ENCODE results near the gene HTT. TPM values are rescaled to one million over a fixed set of nuclear protein-coding genes. Genes with fewer than 3 reads are reported as not detected.

HTT gene
- total RNA-seq, result 27.3 to 54.7 TPM (median 38.5 TPM) in 3 replicates
- long read RNA-seq, full-length matches to known transcripts, result 1 of 19 reads
- long read RNA-seq, partial matches to known transcripts, result 14 of 19 reads
- long read RNA-seq, other reads (novel, unspliced or antisense), result 4 of 19 reads

GRCh38 chr4:3074078-3074845 lies at the start of gene HTT, which contains the start of gene HTT-AS:
TSS of gene HTT (plus strand) at chr4:3074681. CDS start at chr4:3074826, 145 bp downstream.
TSS of gene HTT-AS (minus strand) at chr4:3074538.
- H3K27me3 Mint-ChIP-seq (ENCODE audit: low read depth), result no peaks in the 10 kb centered on the region
- DNase-seq (ENCODE audit: low spot score), result peak; percentile 97
- H3K4me3 Mint-ChIP-seq (ENCODE audit: unreplicated experiment), result peak within 1 kb of the TSS; percentile 94
- H3K36me3 Mint-ChIP-seq (ENCODE audit: low read depth), result no peaks in the 10 kb centered on the region
- H3K27ac Mint-ChIP-seq (ENCODE audit: unreplicated experiment), result peak within 1 kb of the TSS; percentile 98
- peaks cover 23% of the 10 kb centered on the region for H3K4me1 Mint-ChIP-seq (ENCODE audit: low read depth)
- H3K9me3 Mint-ChIP-seq (ENCODE audit: low read depth), result no peaks in the 10 kb centered on the region
- TF ChIP-seq CTCF (IDR thresholded peaks at IDR 0.05), result peak; percentile 16

GRCh38 chr4:3025881-3026280 lies 48.6 kb upstream of the HTT start:
- TF ChIP-seq CTCF (IDR thresholded peaks at IDR 0.05), result no peak
- Mint-ChIP-seq H3K4me1 (ENCODE audit: low read depth) (no peaks in the 10 kb centered on the region), H3K9me3 (ENCODE audit: low read depth) (peaks cover 4% of the 10 kb centered on the region), H3K36me3 (ENCODE audit: low read depth) (peaks cover 12% of the 10 kb centered on the region), H3K27ac (ENCODE audit: unreplicated experiment) (no peak overlapping the region), H3K4me3 (ENCODE audit: unreplicated experiment) (no peak overlapping the region), H3K27me3 (ENCODE audit: low read depth) (no peaks in the 10 kb centered on the region)
- no peak for DNase-seq (ENCODE audit: low spot score)

- Mint-ChIP-seq H3K9me3 (ENCODE audit: low read depth) (peaks cover 4% of the 10 kb centered on the region), H3K36me3 (ENCODE audit: low read depth) (peaks cover 12% of the 10 kb centered on the region), H3K4me1 (ENCODE audit: low read depth) (no peaks in the 10 kb centered on the region), H3K4me3 (ENCODE audit: unreplicated experiment) (no peak overlapping the region), H3K27ac (ENCODE audit: unreplicated experiment) (no peak overlapping the region), H3K27me3 (ENCODE audit: low read depth) (no peaks in the 10 kb centered on the region)
- TF ChIP-seq CTCF (IDR thresholded peaks at IDR 0.05), result no peak
- DNase-seq (ENCODE audit: low spot score), result no peak
These were observed 47.9 kb upstream of the HTT start for GRCh38 chr4:3026540-3026939.

- no peaks in the 10 kb centered on the region for H3K4me1 Mint-ChIP-seq (ENCODE audit: low read depth)
- no peak for TF ChIP-seq CTCF (IDR thresholded peaks at IDR 0.05)
- H3K4me3 Mint-ChIP-seq (ENCODE audit: unreplicated experiment), result no peak overlapping the region
- no peaks in the 10 kb centered on the region for H3K27me3 Mint-ChIP-seq (ENCODE audit: low read depth)
- DNase-seq (ENCODE audit: low spot score), result no peak
- no peak overlapping the region for H3K27ac Mint-ChIP-seq (ENCODE audit: unreplicated experiment)
- no peaks in the 10 kb centered on the region for H3K9me3 Mint-ChIP-seq (ENCODE audit: low read depth)
- H3K36me3 Mint-ChIP-seq (ENCODE audit: low read depth), result peaks cover 3% of the 10 kb centered on the region
These were observed 45.0 kb upstream of the HTT start for GRCh38 chr4:3029464-3029863.

GRCh38 chr4:3030566-3031356 lies 43.7 kb upstream of the HTT start:
- H3K4me3 Mint-ChIP-seq (ENCODE audit: unreplicated experiment), result no peak overlapping the region
- H3K9me3 Mint-ChIP-seq (ENCODE audit: low read depth), result no peaks in the 10 kb centered on the region
- no peaks in the 10 kb centered on the region for H3K4me1 Mint-ChIP-seq (ENCODE audit: low read depth)
- no peak for DNase-seq (ENCODE audit: low spot score)
- H3K27ac Mint-ChIP-seq (ENCODE audit: unreplicated experiment), result no peak overlapping the region
- no peaks in the 10 kb centered on the region for H3K27me3 Mint-ChIP-seq (ENCODE audit: low read depth)
- TF ChIP-seq CTCF (IDR thresholded peaks at IDR 0.05), result no peak
- H3K36me3 Mint-ChIP-seq (ENCODE audit: low read depth), result peaks cover 3% of the 10 kb centered on the region

Measured in chondrocyte (in vitro differentiated cells).